Neural cell (in vitro differentiated cells): ENCODE measurements around the gene HES3. TPM values are rescaled to one million over a fixed set of nuclear protein-coding genes. Genes with fewer than 3 reads are reported as not detected.

ENCODE experiments used
- H2AFZ ChIP-seq: fragments of 200-600, 300-800 bp; sonication (generic), shearing (Covaris generic); 2 replicates; pipeline ENCODE4 v1.6.0; 2014; ENCODE audit warnings: low read depth, mild to moderate bottlenecking, antibody characterized with exemption, low read length, moderate library complexity
- H3F3A ChIP-seq: fragments of 200-600 bp; shearing (Covaris generic); 2 replicates; pipeline ENCODE4 v1.6.1; 2016; ENCODE audit warnings: mild to moderate bottlenecking, moderate library complexity, mixed read lengths, antibody characterized with exemption, low read length; ENCODE audit not compliant: insufficient read depth, poor library complexity, severe bottlenecking
- H3K27ac ChIP-seq: fragments of 200-600, 300-800 bp; sonication (generic), shearing (Covaris generic); 2 replicates; pipeline ENCODE4 v1.5.1; 2014; ENCODE audit warnings: mild to moderate bottlenecking, low read length, moderate library complexity
- H3K27me3 ChIP-seq: fragments of 300-800, 200-600 bp; sonication (generic), shearing (Covaris generic); 2 replicates; pipeline ENCODE4 v1.6.0; 2014; ENCODE audit warnings: mild to moderate bottlenecking, low read depth, low read length, moderate library complexity; ENCODE audit not compliant: insufficient read depth
- H3K36me3 ChIP-seq: fragments of 300-800, 200-600 bp; sonication (generic), shearing (Covaris generic); 2 replicates; pipeline ENCODE4 v1.5.1; 2014; ENCODE audit warnings: mild to moderate bottlenecking, antibody characterized with exemption, low read length, moderate library complexity; ENCODE audit not compliant: insufficient read depth
- H3K4me2 ChIP-seq: fragments of 300-800, 200-600 bp; sonication (generic), shearing (Covaris generic); 2 replicates; pipeline ENCODE4 v1.6.0; 2014; ENCODE audit warnings: mild to moderate bottlenecking, low read length
- H3K4me3 ChIP-seq: fragments of 300-800, 200-600 bp; sonication (generic), shearing (Covaris generic); 2 replicates; pipeline ENCODE4 v1.5.1; 2014; ENCODE audit warnings: mild to moderate bottlenecking, low read length, moderate library complexity
- H3K79me2 ChIP-seq: fragments of 200-600 bp; shearing (Covaris generic); replicated peaks from 2 replicates; pipeline ENCODE4 v1.6.0; 2014; ENCODE audit warnings: mild to moderate bottlenecking, low read length, moderate library complexity; ENCODE audit not compliant: insufficient read depth
- H3K9ac ChIP-seq: fragments of 300-800, 200-600 bp; sonication (generic), shearing (Covaris generic); 2 replicates; pipeline ENCODE4 v1.6.1; 2016; ENCODE audit warnings: mild to moderate bottlenecking, low read length, mixed read lengths
- H3K9me2 ChIP-seq: fragments of 200-600 bp; shearing (Covaris generic); 2 replicates; pipeline ENCODE4 v1.6.1; 2016; ENCODE audit warnings: mild to moderate bottlenecking, low read length, mixed read lengths; ENCODE audit not compliant: insufficient read depth
- H3K9me3 ChIP-seq: fragments of 200-600, 300-800 bp; sonication (generic), shearing (Covaris generic); 2 replicates; pipeline ENCODE4 v1.6.1; 2016; ENCODE audit warnings: mild to moderate bottlenecking, mixed run types, low read length, moderate library complexity, mixed read lengths
- H4K20me1 ChIP-seq: fragments of 200-600 bp; shearing (Covaris generic); 2 replicates; pipeline ENCODE4 v1.6.1; 2016; ENCODE audit warnings: mild to moderate bottlenecking, mixed run types; ENCODE audit not compliant: insufficient read depth
- CTCF ChIP-seq: fragments of 450-650 bp; IDR thresholded peaks from 2 replicates; pipeline ENCODE4 v1.5.1; 2014; ENCODE audit warnings: antibody characterized with exemption, mild to moderate bottlenecking, moderate library complexity; ENCODE audit not compliant: poor library complexity, severe bottlenecking
- EP300 ChIP-seq: fragments of 450-650 bp; conservative IDR thresholded peaks from 2 replicates; pipeline ENCODE4 v1.6.1; 2014; ENCODE audit warnings: antibody characterized with exemption, mild to moderate bottlenecking, moderate library complexity; ENCODE audit not compliant: poor library complexity, severe bottlenecking
- EZH2 ChIP-seq: fragments of 200-600, 300-800 bp; shearing (Covaris generic), sonication (generic); IDR thresholded peaks from 2 replicates; pipeline ENCODE4 v1.6.1; 2014; ENCODE audit warnings: antibody characterized with exemption, low read length, borderline replicate concordance, mild to moderate bottlenecking; ENCODE audit not compliant: insufficient read depth, poor library complexity, severe bottlenecking
- MXI1 ChIP-seq: fragments of 450-650 bp; conservative IDR thresholded peaks from 2 replicates; pipeline ENCODE4 v1.6.1; 2014; ENCODE audit warnings: antibody characterized with exemption, mild to moderate bottlenecking; ENCODE audit not compliant: poor library complexity, severe bottlenecking
- POLR2AphosphoS5 ChIP-seq: IDR thresholded peaks from 2 replicates; pipeline ENCODE4 v1.6.1; 2012
- RAD21 ChIP-seq: fragments of 450-650 bp; conservative IDR thresholded peaks from 2 replicates; pipeline ENCODE4 v1.6.1; 2014; ENCODE audit warnings: antibody characterized with exemption, mild to moderate bottlenecking, moderate library complexity
- REST ChIP-seq: IDR thresholded peaks from 2 replicates; pipeline ENCODE4 v1.6.1; 2012; ENCODE audit warnings: borderline replicate concordance
- SMC3 ChIP-seq: fragments of 450-650 bp; conservative IDR thresholded peaks from 2 replicates; pipeline ENCODE4 v1.6.1; 2014; ENCODE audit warnings: antibody characterized with exemption, mild to moderate bottlenecking, moderate library complexity; ENCODE audit not compliant: poor library complexity
- TAF1 ChIP-seq: IDR thresholded peaks from 2 replicates; pipeline ENCODE4 v1.6.1; 2012; ENCODE audit warnings: low read depth
- polyA plus RNA-seq: library from polyadenylated mRNA; depleted of rRNA; stranded (reverse); fragments of >200 nt; gene quantifications from 2 replicates; pipeline ENCODE4 v1.2.3, GENCODE V29; 2014

HES3 gene
- polyA plus RNA-seq, 1 donor from 2014 or later: not detected

- H3K9me2 ChIP-seq: no peaks in the 10 kb centered on the region
- no peak overlapping the region for H3K4me3 ChIP-seq
- TF ChIP-seq EP300 (no peak), RAD21 (no peak), TAF1 (no peak), POLR2AphosphoS5 (no peak), MXI1 (no peak), EZH2 (no peak)
- H3K9me3 ChIP-seq: no peaks in the 10 kb centered on the region
- no peak overlapping the region for H3K27ac ChIP-seq
- H3K36me3 ChIP-seq: no peaks in the 10 kb centered on the region
- H3K27me3 ChIP-seq: peaks cover 48% of the 10 kb centered on the region
- H3K79me2 ChIP-seq: no peaks in the 10 kb centered on the region
- H2AFZ ChIP-seq: no peak overlapping the region
- no peak overlapping the region for H3K9ac ChIP-seq
- H3F3A ChIP-seq: no peaks in the 10 kb centered on the region
- no peaks in the 10 kb centered on the region for H4K20me1 ChIP-seq
- no peak overlapping the region for H3K4me2 ChIP-seq
Observed at GRCh38 chr1:6247651-6248050, 3.7 kb downstream of the HES3 start.

GRCh38 chr1:6248161-6248776 is 4.3 kb downstream of the HES3 start:
- H3K4me2 ChIP-seq: no peak overlapping the region
- peaks cover 42% of the 10 kb centered on the region for H3K27me3 ChIP-seq
- H3K36me3 ChIP-seq: no peaks in the 10 kb centered on the region
- H2AFZ ChIP-seq: no peak overlapping the region
- H3K27ac ChIP-seq: no peak overlapping the region
- H3K9me3 ChIP-seq: no peaks in the 10 kb centered on the region
- no peaks in the 10 kb centered on the region for H3F3A ChIP-seq
- H3K9ac ChIP-seq: no peak overlapping the region
- no peaks in the 10 kb centered on the region for H3K9me2 ChIP-seq
- H3K79me2 ChIP-seq: no peaks in the 10 kb centered on the region
- TF ChIP-seq TAF1: no peak
- no peak for TF ChIP-seq RAD21
- TF ChIP-seq CTCF: no peak
- no peak for TF ChIP-seq REST
- TF ChIP-seq POLR2AphosphoS5: no peak
- no peak for TF ChIP-seq MXI1
- TF ChIP-seq SMC3: no peak
- TF ChIP-seq EP300: no peak
- H3K4me3 ChIP-seq: no peak overlapping the region
- no peaks in the 10 kb centered on the region for H4K20me1 ChIP-seq
